Measurements from ENCODE around the gene IGF1R.

Gene IGF1R

DNA sequence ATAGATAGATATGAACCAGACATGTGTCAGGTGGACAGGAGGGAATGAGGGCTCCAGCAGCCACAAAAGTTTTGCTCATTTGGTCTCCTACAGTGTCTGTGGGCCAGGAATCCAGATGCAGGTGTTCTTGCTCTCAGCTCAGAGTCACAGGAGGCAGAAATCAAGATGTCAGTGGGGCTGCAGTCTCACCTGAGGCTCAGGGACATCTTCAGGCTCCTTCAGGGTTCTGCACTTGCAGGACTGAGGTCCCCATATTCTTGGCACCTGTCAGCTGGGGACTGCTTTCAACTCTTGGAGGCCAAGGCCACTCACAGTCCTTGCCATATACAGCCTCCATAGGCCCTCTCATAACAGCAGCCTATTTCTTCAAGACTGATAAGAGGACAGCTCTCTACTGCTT lies 301.9 kb downstream of the IGF1R start:
- H3K27ac ChIP-seq (ENCODE audit: low read length), result no peak overlapping the region
- TF ChIP-seq, protein P1, sequence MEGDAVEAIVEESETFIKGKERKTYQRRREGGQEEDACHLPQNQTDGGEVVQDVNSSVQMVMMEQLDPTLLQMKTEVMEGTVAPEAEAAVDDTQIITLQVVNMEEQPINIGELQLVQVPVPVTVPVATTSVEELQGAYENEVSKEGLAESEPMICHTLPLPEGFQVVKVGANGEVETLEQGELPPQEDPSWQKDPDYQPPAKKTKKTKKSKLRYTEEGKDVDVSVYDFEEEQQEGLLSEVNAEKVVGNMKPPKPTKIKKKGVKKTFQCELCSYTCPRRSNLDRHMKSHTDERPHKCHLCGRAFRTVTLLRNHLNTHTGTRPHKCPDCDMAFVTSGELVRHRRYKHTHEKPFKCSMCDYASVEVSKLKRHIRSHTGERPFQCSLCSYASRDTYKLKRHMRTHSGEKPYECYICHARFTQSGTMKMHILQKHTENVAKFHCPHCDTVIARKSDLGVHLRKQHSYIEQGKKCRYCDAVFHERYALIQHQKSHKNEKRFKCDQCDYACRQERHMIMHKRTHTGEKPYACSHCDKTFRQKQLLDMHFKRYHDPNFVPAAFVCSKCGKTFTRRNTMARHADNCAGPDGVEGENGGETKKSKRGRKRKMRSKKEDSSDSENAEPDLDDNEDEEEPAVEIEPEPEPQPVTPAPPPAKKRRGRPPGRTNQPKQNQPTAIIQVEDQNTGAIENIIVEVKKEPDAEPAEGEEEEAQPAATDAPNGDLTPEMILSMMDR (IDR thresholded peaks at IDR 0.05; ENCODE audit: low read depth, low read length), result no peak
- TF ChIP-seq EZH2phosphoT487 (IDR thresholded peaks at IDR 0.05; ENCODE audit: low read depth), result no peak
- H3K9ac ChIP-seq (ENCODE audit: low read length), result no peak overlapping the region
- H3K4me1 ChIP-seq (ENCODE audit: low read length), result peaks cover 3% of the 10 kb centered on the region; the same call in 1 of the 2 replicates
- H4K20me1 ChIP-seq (ENCODE audit: insufficient read depth, low read length), result no peaks in the 10 kb centered on the region; the same call in 1 of the 2 replicates
- H3K9me3 ChIP-seq (ENCODE audit: insufficient read depth, low read length), result no peaks in the 10 kb centered on the region
- H3K4me3 ChIP-seq (ENCODE audit: low read length), result no peak overlapping the region
- no peaks in the 10 kb centered on the region for H3K79me2 ChIP-seq (ENCODE audit: low read length)
- no peaks in the 10 kb centered on the region for H3K36me3 ChIP-seq (replicated peaks; ENCODE audit: low read depth, low read length)
- H3K4me2 ChIP-seq (ENCODE audit: low read length), result no peak overlapping the region
- H3K27me3 ChIP-seq (ENCODE audit: low read depth, low read length), result no peaks in the 10 kb centered on the region
- H2AFZ ChIP-seq (ENCODE audit: low read depth, low read length), result no peak overlapping the region

DNA sequence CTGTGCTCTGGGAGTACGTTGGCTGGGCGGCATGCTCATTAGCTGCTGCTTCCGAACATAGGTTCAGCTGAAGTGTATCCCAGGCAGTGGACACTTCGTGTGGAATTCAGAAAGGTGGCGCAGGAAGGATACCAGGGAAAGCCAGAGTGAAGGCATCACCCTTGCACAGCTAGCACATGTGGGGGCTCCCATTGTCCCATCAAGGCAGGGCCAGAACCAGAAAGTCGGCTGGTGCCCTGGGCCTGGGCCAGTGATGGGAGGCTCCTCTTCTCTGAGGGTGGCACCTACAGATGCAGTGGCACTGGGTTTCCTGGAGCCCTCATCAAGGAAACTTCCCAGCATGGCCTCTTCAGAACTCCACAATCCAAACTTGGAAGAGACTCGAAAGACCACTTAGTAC lies 302.7 kb downstream of the IGF1R start:
- no peaks in the 10 kb centered on the region for H3K36me3 ChIP-seq (replicated peaks; ENCODE audit: low read depth, low read length)
- H3K4me2 ChIP-seq (ENCODE audit: low read length), result no peak overlapping the region
- H3K79me2 ChIP-seq (ENCODE audit: low read length), result no peaks in the 10 kb centered on the region
- H3K9ac ChIP-seq (ENCODE audit: low read length), result no peak overlapping the region
- TF ChIP-seq, protein P1 (IDR thresholded peaks at IDR 0.05; ENCODE audit: low read depth, low read length), result no peak
- TF ChIP-seq EZH2phosphoT487 (IDR thresholded peaks at IDR 0.05; ENCODE audit: low read depth), result no peak
- H3K4me1 ChIP-seq (ENCODE audit: low read length), result peaks cover 3% of the 10 kb centered on the region; the same call in 1 of the 2 replicates
- H4K20me1 ChIP-seq (ENCODE audit: insufficient read depth, low read length), result no peaks in the 10 kb centered on the region; the same call in 1 of the 2 replicates
- H3K9me3 ChIP-seq (ENCODE audit: insufficient read depth, low read length), result no peaks in the 10 kb centered on the region
- H2AFZ ChIP-seq (ENCODE audit: low read depth, low read length), result no peak overlapping the region
- H3K27me3 ChIP-seq (ENCODE audit: low read depth, low read length), result no peaks in the 10 kb centered on the region
- H3K27ac ChIP-seq (ENCODE audit: low read length), result no peak overlapping the region
- H3K4me3 ChIP-seq (ENCODE audit: low read length), result no peak overlapping the region

DNA sequence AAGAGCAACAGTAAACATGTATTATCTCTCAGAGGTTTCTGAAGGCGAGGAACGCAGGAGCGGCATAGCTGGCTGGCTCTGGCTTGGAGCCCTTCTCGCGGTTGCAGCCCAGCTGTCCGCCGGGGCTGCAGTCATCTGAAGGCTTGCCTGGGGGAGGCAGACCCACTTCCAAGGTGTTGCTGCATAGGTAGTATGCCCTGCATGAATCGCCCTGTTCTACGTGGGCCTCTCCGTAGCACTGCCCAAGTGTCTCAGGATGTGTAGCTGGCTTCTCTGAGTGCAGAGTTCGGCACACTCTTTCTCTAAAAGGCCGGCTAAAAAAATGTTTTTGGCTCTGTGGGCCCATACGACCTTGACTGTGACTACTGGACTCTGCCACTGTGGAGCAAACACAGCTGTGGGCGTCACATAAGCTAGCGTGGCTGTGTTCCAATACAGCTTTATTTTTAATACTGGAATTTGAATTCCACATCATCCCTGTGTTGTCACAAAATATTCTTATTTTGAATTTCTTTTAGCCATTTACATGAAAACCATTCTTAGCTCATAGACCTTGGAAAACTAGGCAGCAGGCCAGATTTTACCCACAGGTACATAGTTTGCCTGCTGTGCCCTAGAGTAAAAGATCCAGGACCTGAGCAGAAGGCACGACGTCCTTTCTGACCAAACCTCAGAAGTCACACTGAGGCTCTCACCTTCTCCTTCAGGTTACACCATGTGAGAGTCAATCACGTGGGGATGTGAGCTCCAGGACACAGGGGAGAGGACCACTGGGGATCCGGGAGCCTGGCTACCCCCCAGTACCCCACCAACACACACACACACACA lies 303.4 kb downstream of the IGF1R start:
- Histone ChIP-seq H3K36me3 (replicated peaks; ENCODE audit: low read depth, low read length) (no peaks in the 10 kb centered on the region), H2AFZ (ENCODE audit: low read depth, low read length) (no peak overlapping the region), H3K4me3 (ENCODE audit: low read length) (no peak overlapping the region), H3K27me3 (ENCODE audit: low read depth, low read length) (no peaks in the 10 kb centered on the region), H3K9me3 (ENCODE audit: insufficient read depth, low read length) (no peaks in the 10 kb centered on the region), H3K4me2 (ENCODE audit: low read length) (no peak overlapping the region), H3K27ac (ENCODE audit: low read length) (no peak overlapping the region), H3K79me2 (ENCODE audit: low read length) (no peaks in the 10 kb centered on the region), H3K9ac (ENCODE audit: low read length) (no peak overlapping the region), H3K4me1 (ENCODE audit: low read length) (peaks cover 3% of the 10 kb centered on the region; the same call in 1 of the 2 replicates), H4K20me1 (ENCODE audit: insufficient read depth, low read length) (no peaks in the 10 kb centered on the region; the same call in 1 of the 2 replicates)
- TF ChIP-seq EZH2phosphoT487 (IDR thresholded peaks at IDR 0.05; ENCODE audit: low read depth), result no peak
- TF ChIP-seq, protein P1 (IDR thresholded peaks at IDR 0.05; ENCODE audit: low read depth, low read length), result no peak

DNA sequence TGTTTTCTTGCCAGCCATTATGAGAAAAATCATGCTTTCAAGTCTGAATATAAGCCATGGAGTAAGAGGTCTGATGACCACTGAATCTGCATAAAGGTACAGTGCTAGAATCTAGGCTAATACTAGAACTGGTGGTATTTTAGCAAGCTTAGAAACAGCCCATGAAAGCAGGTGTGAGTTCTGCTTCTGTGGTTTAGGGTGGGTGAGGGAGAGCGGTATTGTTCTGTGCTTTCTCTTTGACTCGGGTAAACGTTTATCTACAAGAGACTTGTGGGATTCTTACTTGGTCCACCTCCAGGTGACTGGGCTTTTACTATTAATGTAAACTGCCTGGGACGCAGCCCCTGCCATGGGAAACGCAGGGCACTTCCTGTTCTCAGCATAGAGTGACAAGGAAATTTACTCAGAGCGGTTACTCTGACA lies 304.1 kb downstream of the IGF1R start:
- Histone ChIP-seq H3K9ac (ENCODE audit: low read length) (no peak overlapping the region), H3K27ac (ENCODE audit: low read length) (no peak overlapping the region), H4K20me1 (ENCODE audit: insufficient read depth, low read length) (no peaks in the 10 kb centered on the region; the same call in 1 of the 2 replicates), H3K4me2 (ENCODE audit: low read length) (no peak overlapping the region), H3K36me3 (replicated peaks; ENCODE audit: low read depth, low read length) (no peaks in the 10 kb centered on the region), H3K27me3 (ENCODE audit: low read depth, low read length) (no peaks in the 10 kb centered on the region), H3K4me3 (ENCODE audit: low read length) (no peak overlapping the region), H3K4me1 (ENCODE audit: low read length) (peaks cover 3% of the 10 kb centered on the region; the same call in 1 of the 2 replicates), H3K9me3 (ENCODE audit: insufficient read depth, low read length) (no peaks in the 10 kb centered on the region), H2AFZ (ENCODE audit: low read depth, low read length) (no peak overlapping the region), H3K79me2 (ENCODE audit: low read length) (no peaks in the 10 kb centered on the region)
- TF ChIP-seq EZH2phosphoT487 (IDR thresholded peaks at IDR 0.05; ENCODE audit: low read depth), result no peak
- TF ChIP-seq, protein P1 (IDR thresholded peaks at IDR 0.05; ENCODE audit: low read depth, low read length), result no peak
